Measurements from ENCODE around the gene ZNF593.

The ZNF593 gene

GRCh38 chr1:26187882-26188281 is 18.2 kb downstream of the ZNF593 start:
- H3K27ac Mint-ChIP-seq (ENCODE audit: low read depth) = no peak overlapping the region
- H3K27me3 Mint-ChIP-seq = no peaks in the 10 kb centered on the region
- no peaks in the 10 kb centered on the region for H3K9me3 Mint-ChIP-seq
- no peak for DNase-seq (ENCODE audit: low spot score in 2 of 2)
- no peaks in the 10 kb centered on the region for H3K36me3 Mint-ChIP-seq (ENCODE audit: insufficient read depth)
- H3K4me3 Mint-ChIP-seq = no peak overlapping the region
- peaks cover 9% of the 10 kb centered on the region for H3K4me1 Mint-ChIP-seq
- ATAC-seq (replicated peaks; ENCODE audit: extremely low read depth, poor library complexity, severe bottlenecking) = no peak

- Mint-ChIP-seq H3K36me3 (ENCODE audit: insufficient read depth) (no peaks in the 10 kb centered on the region), H3K4me3 (no peak overlapping the region), H3K27me3 (no peaks in the 10 kb centered on the region), H3K27ac (ENCODE audit: low read depth) (no peak overlapping the region), H3K9me3 (no peaks in the 10 kb centered on the region), H3K4me1 (peaks cover 9% of the 10 kb centered on the region)
- no peak for ATAC-seq (replicated peaks; ENCODE audit: extremely low read depth, poor library complexity, severe bottlenecking)
- DNase-seq (ENCODE audit: low spot score in 2 of 2) = no peak
Observed at GRCh38 chr1:26188477-26188876, 18.8 kb downstream of the ZNF593 start.

- Mint-ChIP-seq H3K36me3 (ENCODE audit: insufficient read depth) (no peaks in the 10 kb centered on the region), H3K27ac (ENCODE audit: low read depth) (no peak overlapping the region), H3K4me1 (peaks cover 9% of the 10 kb centered on the region), H3K4me3 (no peak overlapping the region), H3K27me3 (no peaks in the 10 kb centered on the region), H3K9me3 (no peaks in the 10 kb centered on the region)
- no peak for ATAC-seq (replicated peaks; ENCODE audit: extremely low read depth, poor library complexity, severe bottlenecking)
- no peak for DNase-seq (ENCODE audit: low spot score in 2 of 2)
Observed at GRCh38 chr1:26189331-26189730, 19.6 kb downstream of the ZNF593 start.

GRCh38 chr1:26189751-26190275 is 20.1 kb downstream of the ZNF593 start:
- Mint-ChIP-seq H3K27ac (ENCODE audit: low read depth) (no peak overlapping the region), H3K4me3 (no peak overlapping the region)

GRCh38 chr1:26190373-26190987 is 20.8 kb downstream of the ZNF593 start, which contains the start of gene CATSPER4:
Gene CATSPER4 (plus strand): TSS chr1:26190602. CDS start chr1:26190628, 26 bp downstream.
- Mint-ChIP-seq H3K27ac (ENCODE audit: low read depth) (no peak within 1 kb of the TSS), H3K27me3 (no peaks in the 10 kb centered on the region), H3K9me3 (no peaks in the 10 kb centered on the region), H3K4me3 (no peak within 1 kb of the TSS), H3K36me3 (ENCODE audit: insufficient read depth) (no peaks in the 10 kb centered on the region), H3K4me1 (peaks cover 9% of the 10 kb centered on the region)
- ATAC-seq (replicated peaks; ENCODE audit: extremely low read depth, poor library complexity, severe bottlenecking) (no peak), DNase-seq (ENCODE audit: low spot score in 2 of 2) (no peak)

More at GRCh38 chr1:26189751-26190275, 20.1 kb downstream of the ZNF593 start:
- no peaks in the 10 kb centered on the region for H3K9me3 Mint-ChIP-seq
- H3K4me1 Mint-ChIP-seq = peaks cover 9% of the 10 kb centered on the region
- no peaks in the 10 kb centered on the region for H3K36me3 Mint-ChIP-seq (ENCODE audit: insufficient read depth)
- ATAC-seq (replicated peaks; ENCODE audit: extremely low read depth, poor library complexity, severe bottlenecking) (no peak), DNase-seq (ENCODE audit: low spot score in 2 of 2) (no peak)
- H3K27me3 Mint-ChIP-seq = no peaks in the 10 kb centered on the region

- DNase-seq (ENCODE audit: low spot score in 2 of 2) (no peak), ATAC-seq (replicated peaks; ENCODE audit: extremely low read depth, poor library complexity, severe bottlenecking) (no peak)
- Mint-ChIP-seq H3K4me1 (peaks cover 9% of the 10 kb centered on the region), H3K4me3 (peak overlapping the region; percentile 3), H3K36me3 (ENCODE audit: insufficient read depth) (no peaks in the 10 kb centered on the region), H3K27me3 (no peaks in the 10 kb centered on the region), H3K27ac (ENCODE audit: low read depth) (no peak overlapping the region), H3K9me3 (no peaks in the 10 kb centered on the region)
Observed at GRCh38 chr1:26191739-26192138, 22.0 kb downstream of the ZNF593 start.

- Mint-ChIP-seq H3K27ac (ENCODE audit: low read depth) (no peak overlapping the region), H3K4me3 (no peak overlapping the region), H3K36me3 (ENCODE audit: insufficient read depth) (no peaks in the 10 kb centered on the region), H3K27me3 (peaks cover 17% of the 10 kb centered on the region), H3K9me3 (no peaks in the 10 kb centered on the region), H3K4me1 (peaks cover 14% of the 10 kb centered on the region)
- ATAC-seq (replicated peaks; ENCODE audit: extremely low read depth, poor library complexity, severe bottlenecking) (no peak), DNase-seq (ENCODE audit: low spot score in 2 of 2) (no peak)
Observed at GRCh38 chr1:26195805-26196204, 26.1 kb downstream of the ZNF593 start.

GRCh38 chr1:26197301-26197700 is 27.6 kb downstream of the ZNF593 start:
- H3K27me3 Mint-ChIP-seq = peaks cover 17% of the 10 kb centered on the region
- no peak for DNase-seq (ENCODE audit: low spot score in 2 of 2)
- no peak for ATAC-seq (replicated peaks; ENCODE audit: extremely low read depth, poor library complexity, severe bottlenecking)
- H3K4me3 Mint-ChIP-seq = no peak overlapping the region
- H3K27ac Mint-ChIP-seq (ENCODE audit: low read depth) = no peak overlapping the region
- H3K4me1 Mint-ChIP-seq = peaks cover 14% of the 10 kb centered on the region
- H3K36me3 Mint-ChIP-seq (ENCODE audit: insufficient read depth) = no peaks in the 10 kb centered on the region
- H3K9me3 Mint-ChIP-seq = no peaks in the 10 kb centered on the region

- Mint-ChIP-seq H3K9me3 (no peaks in the 10 kb centered on the region), H3K36me3 (ENCODE audit: insufficient read depth) (no peaks in the 10 kb centered on the region), H3K27ac (ENCODE audit: low read depth) (no peak overlapping the region), H3K4me3 (no peak overlapping the region), H3K4me1 (peaks cover 18% of the 10 kb centered on the region), H3K27me3 (peaks cover 17% of the 10 kb centered on the region)
- ATAC-seq (replicated peaks; ENCODE audit: extremely low read depth, poor library complexity, severe bottlenecking) = no peak
- DNase-seq (ENCODE audit: low spot score in 2 of 2) = no peak
Observed at GRCh38 chr1:26197813-26198212, 28.1 kb downstream of the ZNF593 start.

- Mint-ChIP-seq H3K9me3 (no peaks in the 10 kb centered on the region), H3K4me3 (no peak overlapping the region), H3K27ac (ENCODE audit: low read depth) (no peak overlapping the region), H3K36me3 (ENCODE audit: insufficient read depth) (no peaks in the 10 kb centered on the region), H3K4me1 (peaks cover 18% of the 10 kb centered on the region), H3K27me3 (peaks cover 17% of the 10 kb centered on the region)
- DNase-seq (ENCODE audit: low spot score in 2 of 2) (no peak), ATAC-seq (replicated peaks; ENCODE audit: extremely low read depth, poor library complexity, severe bottlenecking) (no peak)
Observed at GRCh38 chr1:26200413-26200812, 30.7 kb downstream of the ZNF593 start.

- H3K4me1 Mint-ChIP-seq = peaks cover 18% of the 10 kb centered on the region
- ATAC-seq (replicated peaks; ENCODE audit: extremely low read depth, poor library complexity, severe bottlenecking) = no peak
- H3K36me3 Mint-ChIP-seq (ENCODE audit: insufficient read depth) = no peaks in the 10 kb centered on the region
Observed at GRCh38 chr1:26203642-26204318, 34.1 kb downstream of the ZNF593 start.

GRCh38 chr1:26210147-26210870 is 40.6 kb downstream of the ZNF593 start:
- ATAC-seq (replicated peaks; ENCODE audit: extremely low read depth, poor library complexity, severe bottlenecking) (no peak), DNase-seq (ENCODE audit: low spot score in 2 of 2) (no peak)
- Mint-ChIP-seq H3K36me3 (ENCODE audit: insufficient read depth) (no peaks in the 10 kb centered on the region), H3K4me1 (no peaks in the 10 kb centered on the region), H3K27ac (ENCODE audit: low read depth) (no peak overlapping the region), H3K27me3 (no peaks in the 10 kb centered on the region), H3K4me3 (no peak overlapping the region), H3K9me3 (no peaks in the 10 kb centered on the region)

More at GRCh38 chr1:26203642-26204318, 34.1 kb downstream of the ZNF593 start:
- no peak for DNase-seq (ENCODE audit: low spot score in 2 of 2)
- Mint-ChIP-seq H3K27ac (ENCODE audit: low read depth) (no peak overlapping the region), H3K27me3 (peaks cover 4% of the 10 kb centered on the region), H3K4me3 (no peak overlapping the region), H3K9me3 (no peaks in the 10 kb centered on the region)
